Measurements from ENCODE around the gene SUSD6. TPM values are rescaled to one million over a fixed set of nuclear protein-coding genes. Genes with fewer than 3 reads are reported as not detected.
A peak's percentile ranks its signal among the peaks of the same experiment; 100 is the strongest.

Gene SUSD6
- total and polyA plus RNA-seq, 2 donors (not counting 1 experiment from before 2014, with no cell fraction given): 62.3 to 97.8 TPM

DNA sequence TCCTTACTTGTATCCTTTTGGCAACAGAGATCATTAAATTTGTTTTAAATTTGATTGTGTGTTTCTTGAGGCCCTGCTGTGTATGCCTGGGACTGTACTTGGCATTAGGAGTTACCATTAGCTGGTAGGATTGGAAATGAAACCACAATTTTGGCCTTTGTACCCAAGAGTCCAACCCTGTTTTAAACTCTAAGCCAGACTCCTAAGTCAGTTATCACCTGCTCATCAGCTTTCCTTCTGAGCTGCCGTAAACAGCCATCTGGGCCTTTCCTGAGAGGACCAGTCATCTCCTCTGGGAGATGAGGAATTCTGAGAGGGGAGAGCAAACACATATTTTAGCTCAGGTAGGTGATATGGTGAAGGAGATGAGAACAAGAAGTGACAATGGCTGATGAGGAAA lies 81.2 kb downstream of the SUSD6 start:
- Histone ChIP-seq H3K9ac (ENCODE audit: low read length) (no peak overlapping the region), H3K4me3 (ENCODE audit: control extremely low read depth in 1 of 5, extremely low read depth in 1 of 5, insufficient read depth in 1 of 5, low read depth in 2 of 5, low read length in 4 of 5) (no peak overlapping the region), H3K27me3 (replicated peaks in 1 of 4; ENCODE audit: control extremely low read depth in 1 of 4, control insufficient read depth in 3 of 4, insufficient read depth in 4 of 4, low read length in 3 of 4) (no peaks in the 10 kb centered on the region), H3K4me2 (replicated peaks; ENCODE audit: low read depth, low read length, poor library complexity, severe bottlenecking) (peak overlapping the region; percentile 63), H3K9me3 (ENCODE audit: control extremely low read depth in 1 of 3, control insufficient read depth in 2 of 3, insufficient read depth in 1 of 3, low read length in 2 of 3) (no peaks in the 10 kb centered on the region), H4K20me1 (ENCODE audit: control insufficient read depth, insufficient read depth, low read length, poor library complexity, severe bottlenecking) (peaks cover 71% of the 10 kb centered on the region), H3K4me1 (ENCODE audit: control insufficient read depth in 2 of 2, insufficient read depth in 2 of 2, low read length in 2 of 2) (peaks cover 62% of the 10 kb centered on the region in 2 donors), H3K27ac (ENCODE audit: low read length in 2 of 2) (peak overlapping the region; percentile 43 to 71), H2AFZ (ENCODE audit: insufficient read depth, low read depth, low read length, poor library complexity, severe bottlenecking) (no peak overlapping the region), H3K79me2 (ENCODE audit: control insufficient read depth, insufficient read depth, low read length) (peaks cover 98% of the 10 kb centered on the region), H3K36me3 (replicated peaks in 1 of 2; ENCODE audit: control extremely low read depth in 1 of 2, control insufficient read depth in 1 of 2, extremely low read depth in 1 of 2, insufficient read depth in 2 of 2, low read length in 1 of 2) (peaks cover 0 to 7% of the 10 kb centered on the region in 2 experiments)
- ChIA-PET CTCF (interaction anchor here (0.5 to 0.6 kb wide), 2 partner anchors 18 to 1087 kb away, joined by 3 read pairs; no protein-coding TSS in a partner anchor), POLR2A (no interaction called here)
- ATAC-seq (ENCODE audit: low read depth): no peak
- TF ChIP-seq CTCF (IDR thresholded peaks at IDR 0.05): no peak
- no peak for TF ChIP-seq EZH2 (IDR thresholded peaks at IDR 0.05; ENCODE audit: borderline replicate concordance, insufficient read depth, low read depth, low read length, poor library complexity, severe bottlenecking)
- H3K27me3 Mint-ChIP-seq: no peaks in the 10 kb centered on the region
- H3K4me1 Mint-ChIP-seq: peaks cover 87% of the 10 kb centered on the region
- intact Hi-C loops (cut with micrococcal nuclease): loop anchor here (5.0 kb wide), 1 partner anchor 40 kb away; no protein-coding TSS in a partner anchor
- no peak for DNase-seq
- peak overlapping the region; percentile 31 for H3K4me3 Mint-ChIP-seq
- no CpG with 5 or more reads among the region's 1 CpG for WGBS (ENCODE audit: insufficient coverage)
- H3K9me3 Mint-ChIP-seq (ENCODE audit: insufficient read depth): no peaks in the 10 kb centered on the region
- peak overlapping the region; percentile 90 for H3K27ac Mint-ChIP-seq

GRCh38 chr14:69693145-69693544 lies 81.7 kb downstream of the SUSD6 start:
- Histone ChIP-seq H3K27ac (ENCODE audit: low read length in 2 of 2) (peak overlapping the region; percentile 43 to 71), H4K20me1 (ENCODE audit: control insufficient read depth, insufficient read depth, low read length, poor library complexity, severe bottlenecking) (peaks cover 74% of the 10 kb centered on the region), H3K4me2 (replicated peaks; ENCODE audit: low read depth, low read length, poor library complexity, severe bottlenecking) (peak overlapping the region; percentile 63), H3K9ac (ENCODE audit: low read length) (no peak overlapping the region), H3K9me3 (ENCODE audit: control extremely low read depth in 1 of 3, control insufficient read depth in 2 of 3, insufficient read depth in 1 of 3, low read length in 2 of 3) (no peaks in the 10 kb centered on the region), H2AFZ (ENCODE audit: insufficient read depth, low read depth, low read length, poor library complexity, severe bottlenecking) (no peak overlapping the region), H3K36me3 (replicated peaks in 1 of 2; ENCODE audit: control extremely low read depth in 1 of 2, control insufficient read depth in 1 of 2, extremely low read depth in 1 of 2, insufficient read depth in 2 of 2, low read length in 1 of 2) (peaks cover 0 to 7% of the 10 kb centered on the region in 2 experiments), H3K4me3 (ENCODE audit: control extremely low read depth in 1 of 5, extremely low read depth in 1 of 5, insufficient read depth in 1 of 5, low read depth in 2 of 5, low read length in 4 of 5) (no peak overlapping the region), H3K4me1 (ENCODE audit: control insufficient read depth in 2 of 2, insufficient read depth in 2 of 2, low read length in 2 of 2) (peaks cover 63 to 65% of the 10 kb centered on the region in 2 donors), H3K27me3 (replicated peaks in 1 of 4; ENCODE audit: control extremely low read depth in 1 of 4, control insufficient read depth in 3 of 4, insufficient read depth in 4 of 4, low read length in 3 of 4) (no peaks in the 10 kb centered on the region), H3K79me2 (ENCODE audit: control insufficient read depth, insufficient read depth, low read length) (peaks cover 98% of the 10 kb centered on the region)
- H3K27ac Mint-ChIP-seq: peak overlapping the region; percentile 90
- no peaks in the 10 kb centered on the region for H3K27me3 Mint-ChIP-seq
- ChIA-PET CTCF (interaction anchor here (0.8 kb wide), 1 partner anchor 10 kb away, joined by 3 read pairs; no protein-coding TSS in a partner anchor), POLR2A (no interaction called here)
- DNase-seq (peak; percentile 73), ATAC-seq (ENCODE audit: low read depth) (peak; percentile 87)
- TF ChIP-seq EZH2 (IDR thresholded peaks at IDR 0.05; ENCODE audit: borderline replicate concordance, insufficient read depth, low read depth, low read length, poor library complexity, severe bottlenecking) (no peak), CTCF (IDR thresholded peaks at IDR 0.05) (no peak)
- H3K4me1 Mint-ChIP-seq: peaks cover 86% of the 10 kb centered on the region
- WGBS (ENCODE audit: insufficient coverage): 0% methylated on average over 3 of the region's 3 CpGs
- intact Hi-C loops (cut with micrococcal nuclease): loop anchor here (1.0 to 5.0 kb wide), 2 partner anchors 8 to 41 kb away; no protein-coding TSS in a partner anchor
- peak overlapping the region; percentile 65 for H3K4me3 Mint-ChIP-seq
- H3K9me3 Mint-ChIP-seq (ENCODE audit: insufficient read depth): no peaks in the 10 kb centered on the region

Measured in B cell (primary cell).